Suprapubic skin (tissue), 4 donors: Measurements from ENCODE around the gene SLC25A36.

Experiments used
- EP300 ChIP-seq: sonication (generic); formaldehyde crosslinking; IDR thresholded peaks from one replicate; pipeline ENCODE4 v1.6.1; 2017; ENCODE audit warnings: antibody characterized with exemption
- POLR2A ChIP-seq, 2 donors: fragments of 450-650 bp; IDR thresholded peaks; one replicate each; pipeline ENCODE4 v1.6.1; 2017; ENCODE audit warnings: antibody characterized with exemption in 2 of 2, mild to moderate bottlenecking in 2 of 2, moderate library complexity in 2 of 2
- POLR2AphosphoS5 ChIP-seq, 3 donors: sonication (generic); formaldehyde crosslinking; IDR thresholded peaks; one replicate each; pipeline ENCODE4 v1.6.1; 2017; ENCODE audit warnings: antibody characterized with exemption in 3 of 3
- TF ChIP-seq, protein P1 (sequence below), 2 donors: fragments of 200-600 bp in 1 of 2; fragments of 450-650 bp in 1 of 2; sonication (generic) in 1 of 2; IDR thresholded peaks; one replicate each; pipeline ENCODE4 v1.5.1; 2016 to 2019; ENCODE audit warnings: antibody characterized with exemption in 2 of 2, mild to moderate bottlenecking in 1 of 2, moderate library complexity in 1 of 2

DNA sequence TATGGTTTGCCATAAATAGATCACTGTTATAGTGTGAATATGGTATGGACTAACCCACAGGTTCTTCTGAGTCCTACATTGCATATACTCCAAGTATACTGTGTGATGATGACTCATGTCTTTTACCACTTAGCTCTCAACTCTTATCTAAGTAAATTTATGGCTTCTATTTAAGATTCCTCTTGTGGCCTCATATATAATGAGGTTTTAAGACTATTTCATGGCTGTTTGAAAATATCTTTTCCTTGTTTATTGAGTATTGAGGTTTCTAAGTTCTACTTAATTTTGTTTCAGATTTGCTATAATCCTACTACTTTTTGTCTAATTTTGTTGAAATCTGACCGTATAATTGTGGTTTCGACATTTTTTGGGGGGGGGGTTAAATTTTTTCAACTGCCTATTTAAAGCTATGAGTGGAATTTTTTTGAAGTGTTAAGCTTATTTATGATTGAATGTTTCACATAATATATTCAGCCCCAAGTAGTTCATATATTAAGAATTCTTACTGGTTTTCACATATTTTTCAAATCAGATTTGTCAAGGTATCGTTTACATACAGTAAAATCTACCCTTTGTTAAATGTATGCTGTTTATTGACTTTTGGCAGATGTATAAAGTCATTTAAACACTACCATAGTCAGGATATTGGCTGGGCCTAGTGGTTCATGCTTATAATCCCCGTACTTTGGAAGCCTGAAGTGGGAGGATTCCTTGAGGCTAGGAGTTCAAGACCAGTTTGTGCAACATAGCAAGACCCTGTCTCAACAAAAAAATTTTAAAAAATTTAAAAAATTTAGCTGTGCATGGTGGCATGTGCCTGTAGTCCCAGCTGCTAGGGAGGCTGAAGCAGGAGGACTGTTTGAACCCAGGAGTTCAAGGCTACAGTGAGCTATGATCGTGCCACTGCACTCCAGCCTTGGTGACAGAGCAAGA is 11.7 kb downstream of the SLC25A36 start:
- TF ChIP-seq, protein P1, sequence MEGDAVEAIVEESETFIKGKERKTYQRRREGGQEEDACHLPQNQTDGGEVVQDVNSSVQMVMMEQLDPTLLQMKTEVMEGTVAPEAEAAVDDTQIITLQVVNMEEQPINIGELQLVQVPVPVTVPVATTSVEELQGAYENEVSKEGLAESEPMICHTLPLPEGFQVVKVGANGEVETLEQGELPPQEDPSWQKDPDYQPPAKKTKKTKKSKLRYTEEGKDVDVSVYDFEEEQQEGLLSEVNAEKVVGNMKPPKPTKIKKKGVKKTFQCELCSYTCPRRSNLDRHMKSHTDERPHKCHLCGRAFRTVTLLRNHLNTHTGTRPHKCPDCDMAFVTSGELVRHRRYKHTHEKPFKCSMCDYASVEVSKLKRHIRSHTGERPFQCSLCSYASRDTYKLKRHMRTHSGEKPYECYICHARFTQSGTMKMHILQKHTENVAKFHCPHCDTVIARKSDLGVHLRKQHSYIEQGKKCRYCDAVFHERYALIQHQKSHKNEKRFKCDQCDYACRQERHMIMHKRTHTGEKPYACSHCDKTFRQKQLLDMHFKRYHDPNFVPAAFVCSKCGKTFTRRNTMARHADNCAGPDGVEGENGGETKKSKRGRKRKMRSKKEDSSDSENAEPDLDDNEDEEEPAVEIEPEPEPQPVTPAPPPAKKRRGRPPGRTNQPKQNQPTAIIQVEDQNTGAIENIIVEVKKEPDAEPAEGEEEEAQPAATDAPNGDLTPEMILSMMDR (IDR thresholded peaks at IDR 0.05), result no peak
- TF ChIP-seq POLR2A (IDR thresholded peaks at IDR 0.05) (no peak), POLR2AphosphoS5 (IDR thresholded peaks at IDR 0.05) (no peak), EP300 (no peak)
